SK-N-SH treated with all-trans-retinoic acid at 6 μM for 48 hours (cell line): Measurements from ENCODE around the gene SLC8A3.

ENCODE experiments used
- CSDC2 ChIP-seq: fragments of 250-450 bp; sonication (Bioruptor Pico); IDR thresholded peaks from 2 replicates; pipeline ENCODE4 v1.5.0; 2020; ENCODE audit warnings: mild to moderate bottlenecking, moderate library complexity
- GLIS3 ChIP-seq: fragments of 250-450 bp; sonication (Bioruptor Pico); IDR thresholded peaks from 2 replicates; pipeline ENCODE4 v1.5.0; 2020; ENCODE audit warnings: mild to moderate bottlenecking, moderate library complexity
- ISL1 ChIP-seq: fragments of 250-450 bp; sonication (Bioruptor Pico); IDR thresholded peaks from 2 replicates; pipeline ENCODE4 v2.1.2; 2022; ENCODE audit warnings: mild to moderate bottlenecking, moderate library complexity
- PPARA ChIP-seq: fragments of 250-450 bp; sonication (Bioruptor Pico); IDR thresholded peaks from 2 replicates; pipeline ENCODE4 v1.5.0; 2020; ENCODE audit warnings: mild to moderate bottlenecking, borderline replicate concordance
- RARB ChIP-seq: fragments of 250-450 bp; sonication (Bioruptor Pico); IDR thresholded peaks from 2 replicates; pipeline ENCODE4 v1.8.0; 2021; ENCODE audit warnings: mild to moderate bottlenecking, moderate library complexity
- TOX ChIP-seq: fragments of 250-450 bp; sonication (Bioruptor Pico); IDR thresholded peaks from 2 replicates; pipeline ENCODE4 v1.8.0; 2021; ENCODE audit warnings: mild to moderate bottlenecking, moderate library complexity, borderline replicate concordance
- ZFP3 ChIP-seq: fragments of 250-450 bp; sonication (Bioruptor Pico); IDR thresholded peaks from 2 replicates; pipeline ENCODE4 v1.5.0; 2020; ENCODE audit warnings: mild to moderate bottlenecking, moderate library complexity
- ZFP30 ChIP-seq: fragments of 450-650 bp; formaldehyde crosslinking; IDR thresholded peaks from 2 replicates; pipeline ENCODE4 v1.5.0; 2022; ENCODE audit warnings: mild to moderate bottlenecking, moderate library complexity
- ZNF565 ChIP-seq: fragments of 450-650 bp; formaldehyde crosslinking; conservative IDR thresholded peaks from 2 replicates; pipeline ENCODE4 v1.5.0; 2020; ENCODE audit warnings: low read depth, mild to moderate bottlenecking, moderate library complexity
- ZNF70 ChIP-seq: fragments of 450-650 bp; formaldehyde crosslinking; IDR thresholded peaks from 2 replicates; pipeline ENCODE4 v1.5.0; 2020; ENCODE audit warnings: mild to moderate bottlenecking, moderate library complexity
- TF ChIP-seq, protein P1 (sequence below): fragments of 250-450 bp; sonication (Bioruptor Pico); IDR thresholded peaks from 2 replicates; pipeline ENCODE4 v1.8.0; 2020; ENCODE audit warnings: mild to moderate bottlenecking, moderate library complexity, borderline replicate concordance
- TF ChIP-seq, protein P2 (sequence below): fragments of 250-450 bp; sonication (Bioruptor Pico); IDR thresholded peaks from 2 replicates; pipeline ENCODE4 v1.5.1; 2020; ENCODE audit warnings: low read depth, mild to moderate bottlenecking, moderate library complexity
- TF ChIP-seq, protein P3 (sequence below): fragments of 250-450 bp; sonication (Bioruptor Pico); IDR thresholded peaks from 2 replicates; pipeline ENCODE4 v1.5.0; 2020; ENCODE audit warnings: mild to moderate bottlenecking, moderate library complexity

DNA sequence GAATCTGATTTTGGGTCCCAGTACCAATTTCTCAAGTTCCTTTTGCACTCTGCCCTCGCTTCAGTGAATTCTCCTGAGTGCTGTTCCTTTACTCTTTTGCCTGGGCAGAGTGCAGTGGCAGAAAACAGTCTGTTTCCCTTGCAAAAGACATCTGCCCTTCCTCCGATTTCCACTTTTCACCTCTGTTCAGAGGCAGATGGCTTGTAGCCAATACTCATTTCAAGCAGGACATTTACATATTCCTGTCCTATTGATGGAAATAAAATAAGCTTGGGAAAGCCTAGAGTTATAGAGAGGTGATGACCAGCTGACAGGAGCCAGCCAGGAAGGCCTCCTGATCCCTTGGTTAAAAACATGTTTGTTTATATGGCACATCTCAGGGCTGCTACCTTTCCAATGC, 111.0 kb downstream of the SLC8A3 start:
- TF ChIP-seq GLIS3 (CRISPR knock-in tag) (no peak), ZNF565 (CRISPR knock-in tag) (no peak), ISL1 (no peak), ZFP30 (no peak), TOX (no peak), ZFP3 (CRISPR knock-in tag) (no peak), PPARA (no peak), ZNF70 (CRISPR knock-in tag) (no peak), RARB (CRISPR knock-in tag) (no peak), CSDC2 (CRISPR knock-in tag) (no peak)
- TF ChIP-seq, protein P1, sequence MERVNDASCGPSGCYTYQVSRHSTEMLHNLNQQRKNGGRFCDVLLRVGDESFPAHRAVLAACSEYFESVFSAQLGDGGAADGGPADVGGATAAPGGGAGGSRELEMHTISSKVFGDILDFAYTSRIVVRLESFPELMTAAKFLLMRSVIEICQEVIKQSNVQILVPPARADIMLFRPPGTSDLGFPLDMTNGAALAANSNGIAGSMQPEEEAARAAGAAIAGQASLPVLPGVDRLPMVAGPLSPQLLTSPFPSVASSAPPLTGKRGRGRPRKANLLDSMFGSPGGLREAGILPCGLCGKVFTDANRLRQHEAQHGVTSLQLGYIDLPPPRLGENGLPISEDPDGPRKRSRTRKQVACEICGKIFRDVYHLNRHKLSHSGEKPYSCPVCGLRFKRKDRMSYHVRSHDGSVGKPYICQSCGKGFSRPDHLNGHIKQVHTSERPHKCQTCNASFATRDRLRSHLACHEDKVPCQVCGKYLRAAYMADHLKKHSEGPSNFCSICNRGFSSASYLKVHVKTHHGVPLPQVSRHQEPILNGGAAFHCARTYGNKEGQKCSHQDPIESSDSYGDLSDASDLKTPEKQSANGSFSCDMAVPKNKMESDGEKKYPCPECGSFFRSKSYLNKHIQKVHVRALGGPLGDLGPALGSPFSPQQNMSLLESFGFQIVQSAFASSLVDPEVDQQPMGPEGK (CRISPR knock-in tag), result no peak
- TF ChIP-seq, protein P2, sequence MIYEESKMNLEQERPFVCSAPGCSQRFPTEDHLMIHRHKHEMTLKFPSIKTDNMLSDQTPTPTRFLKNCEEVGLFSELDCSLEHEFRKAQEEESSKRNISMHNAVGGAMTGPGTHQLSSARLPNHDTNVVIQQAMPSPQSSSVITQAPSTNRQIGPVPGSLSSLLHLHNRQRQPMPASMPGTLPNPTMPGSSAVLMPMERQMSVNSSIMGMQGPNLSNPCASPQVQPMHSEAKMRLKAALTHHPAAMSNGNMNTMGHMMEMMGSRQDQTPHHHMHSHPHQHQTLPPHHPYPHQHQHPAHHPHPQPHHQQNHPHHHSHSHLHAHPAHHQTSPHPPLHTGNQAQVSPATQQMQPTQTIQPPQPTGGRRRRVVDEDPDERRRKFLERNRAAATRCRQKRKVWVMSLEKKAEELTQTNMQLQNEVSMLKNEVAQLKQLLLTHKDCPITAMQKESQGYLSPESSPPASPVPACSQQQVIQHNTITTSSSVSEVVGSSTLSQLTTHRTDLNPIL (CRISPR knock-in tag), result no peak
- TF ChIP-seq, protein P3, sequence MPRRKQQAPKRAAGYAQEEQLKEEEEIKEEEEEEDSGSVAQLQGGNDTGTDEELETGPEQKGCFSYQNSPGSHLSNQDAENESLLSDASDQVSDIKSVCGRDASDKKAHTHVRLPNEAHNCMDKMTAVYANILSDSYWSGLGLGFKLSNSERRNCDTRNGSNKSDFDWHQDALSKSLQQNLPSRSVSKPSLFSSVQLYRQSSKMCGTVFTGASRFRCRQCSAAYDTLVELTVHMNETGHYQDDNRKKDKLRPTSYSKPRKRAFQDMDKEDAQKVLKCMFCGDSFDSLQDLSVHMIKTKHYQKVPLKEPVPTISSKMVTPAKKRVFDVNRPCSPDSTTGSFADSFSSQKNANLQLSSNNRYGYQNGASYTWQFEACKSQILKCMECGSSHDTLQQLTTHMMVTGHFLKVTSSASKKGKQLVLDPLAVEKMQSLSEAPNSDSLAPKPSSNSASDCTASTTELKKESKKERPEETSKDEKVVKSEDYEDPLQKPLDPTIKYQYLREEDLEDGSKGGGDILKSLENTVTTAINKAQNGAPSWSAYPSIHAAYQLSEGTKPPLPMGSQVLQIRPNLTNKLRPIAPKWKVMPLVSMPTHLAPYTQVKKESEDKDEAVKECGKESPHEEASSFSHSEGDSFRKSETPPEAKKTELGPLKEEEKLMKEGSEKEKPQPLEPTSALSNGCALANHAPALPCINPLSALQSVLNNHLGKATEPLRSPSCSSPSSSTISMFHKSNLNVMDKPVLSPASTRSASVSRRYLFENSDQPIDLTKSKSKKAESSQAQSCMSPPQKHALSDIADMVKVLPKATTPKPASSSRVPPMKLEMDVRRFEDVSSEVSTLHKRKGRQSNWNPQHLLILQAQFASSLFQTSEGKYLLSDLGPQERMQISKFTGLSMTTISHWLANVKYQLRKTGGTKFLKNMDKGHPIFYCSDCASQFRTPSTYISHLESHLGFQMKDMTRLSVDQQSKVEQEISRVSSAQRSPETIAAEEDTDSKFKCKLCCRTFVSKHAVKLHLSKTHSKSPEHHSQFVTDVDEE (CRISPR knock-in tag), result no peak
